Measurements from ENCODE around the gene C12orf57.

DNA sequence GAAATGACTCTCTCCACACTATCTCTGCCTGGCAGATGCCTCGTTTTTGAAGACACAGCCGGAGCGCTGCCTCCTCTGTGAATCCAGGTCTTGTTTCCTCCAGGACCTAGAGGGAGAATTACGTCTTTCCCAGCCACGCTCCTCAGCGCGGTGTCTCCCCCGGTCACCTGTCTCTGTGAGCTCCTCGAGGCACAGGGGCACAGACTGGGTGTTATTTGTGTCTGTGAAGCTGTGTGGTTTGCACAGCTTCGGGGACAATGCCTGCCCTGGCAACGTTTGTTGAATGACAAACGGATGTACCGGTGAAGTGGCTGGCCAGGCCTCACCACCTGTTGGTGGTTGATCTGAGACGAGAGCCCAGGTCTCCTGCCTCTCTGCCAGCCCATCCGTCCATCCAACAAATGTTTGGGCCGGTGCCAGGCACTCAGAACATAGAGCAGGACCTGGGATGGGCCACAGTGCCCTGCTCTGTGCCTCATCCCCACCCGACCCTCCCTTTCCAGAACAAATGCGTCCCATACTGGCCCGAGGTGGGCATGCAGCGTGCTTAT lies 13.4 kb downstream of the C12orf57 start:
- TF ChIP-seq, protein P1, sequence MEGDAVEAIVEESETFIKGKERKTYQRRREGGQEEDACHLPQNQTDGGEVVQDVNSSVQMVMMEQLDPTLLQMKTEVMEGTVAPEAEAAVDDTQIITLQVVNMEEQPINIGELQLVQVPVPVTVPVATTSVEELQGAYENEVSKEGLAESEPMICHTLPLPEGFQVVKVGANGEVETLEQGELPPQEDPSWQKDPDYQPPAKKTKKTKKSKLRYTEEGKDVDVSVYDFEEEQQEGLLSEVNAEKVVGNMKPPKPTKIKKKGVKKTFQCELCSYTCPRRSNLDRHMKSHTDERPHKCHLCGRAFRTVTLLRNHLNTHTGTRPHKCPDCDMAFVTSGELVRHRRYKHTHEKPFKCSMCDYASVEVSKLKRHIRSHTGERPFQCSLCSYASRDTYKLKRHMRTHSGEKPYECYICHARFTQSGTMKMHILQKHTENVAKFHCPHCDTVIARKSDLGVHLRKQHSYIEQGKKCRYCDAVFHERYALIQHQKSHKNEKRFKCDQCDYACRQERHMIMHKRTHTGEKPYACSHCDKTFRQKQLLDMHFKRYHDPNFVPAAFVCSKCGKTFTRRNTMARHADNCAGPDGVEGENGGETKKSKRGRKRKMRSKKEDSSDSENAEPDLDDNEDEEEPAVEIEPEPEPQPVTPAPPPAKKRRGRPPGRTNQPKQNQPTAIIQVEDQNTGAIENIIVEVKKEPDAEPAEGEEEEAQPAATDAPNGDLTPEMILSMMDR (IDR thresholded peaks at IDR 0.05): no peak
- no peak for TF ChIP-seq ZFX (IDR thresholded peaks at IDR 0.05; ENCODE audit: borderline replicate concordance)
